Activated T-helper 17 cell treated with anti-CD3 and anti-CD28 coated beads, Interleukin-2, amount 50 U/mL, for 72 hours (primary cell): ENCODE results near the gene SKP1. TPM values are rescaled to one million over a fixed set of nuclear protein-coding genes. Genes with fewer than 3 reads are reported as not detected.
"Not testable (repeated sequence)": the region's sequence is repeated elsewhere in the genome, so short reads cannot be mapped to it uniquely, and the experiment has no call there.

Experiments used
- ATAC-seq: fragments of 150-1000 bp; cut with Tn5 transposase; replicated peaks from 2 replicates; pipeline ENCODE4 v1.10.0; 2021; ENCODE audit warnings: mild to moderate bottlenecking, moderate library complexity
- H3K27ac Mint-ChIP-seq: one replicate; pipeline ENCODE4 v1.8.0; 2022; ENCODE audit warnings: mixed read lengths
- H3K27me3 Mint-ChIP-seq: one replicate; pipeline ENCODE4 v1.8.0; 2022; ENCODE audit warnings: mixed read lengths
- H3K36me3 Mint-ChIP-seq: one replicate; pipeline ENCODE4 v1.8.0; 2022; ENCODE audit warnings: low read depth, mild to moderate bottlenecking, mixed read lengths
- H3K4me1 Mint-ChIP-seq: one replicate; pipeline ENCODE4 v1.8.0; 2022; ENCODE audit warnings: mixed read lengths
- H3K4me3 Mint-ChIP-seq: one replicate; pipeline ENCODE4 v1.8.0; 2022; ENCODE audit warnings: mild to moderate bottlenecking, mixed read lengths
- H3K9me3 Mint-ChIP-seq: one replicate; pipeline ENCODE4 v1.8.0; 2022; ENCODE audit warnings: mixed read lengths
- total RNA-seq, 2 donors: library from RNA; stranded (reverse); gene quantifications; one replicate each; pipeline ENCODE4 v1.2.3, GENCODE V29; 2022

The SKP1 gene
- total RNA-seq, 2 donors from 2014 or later: 152 to 209 TPM

GRCh38 chr5:134153241-134153640 is 23.5 kb downstream of the SKP1 start:
- Mint-ChIP-seq H3K9me3 (no peaks in the 10 kb centered on the region), H3K4me3 (no peak overlapping the region), H3K36me3 (peaks cover 100% of the 10 kb centered on the region), H3K27me3 (no peaks in the 10 kb centered on the region), H3K27ac (peak overlapping the region; percentile 72), H3K4me1 (peaks cover 21% of the 10 kb centered on the region)
- no peak for ATAC-seq

- peak overlapping the region; percentile 72 for H3K27ac Mint-ChIP-seq
- not testable (repeated sequence) for H3K4me3 Mint-ChIP-seq, H3K9me3 Mint-ChIP-seq, H3K27me3 Mint-ChIP-seq, ATAC-seq
- peaks cover 16% of the 10 kb centered on the region for H3K4me1 Mint-ChIP-seq
- H3K36me3 Mint-ChIP-seq: peaks cover 97% of the 10 kb centered on the region
Measured at GRCh38 chr5:134152173-134152832, 24.4 kb downstream of the SKP1 start.

GRCh38 chr5:134151723-134152122 is 25.0 kb downstream of the SKP1 start:
- H3K27me3 Mint-ChIP-seq: no peaks in the 10 kb centered on the region
- H3K4me1 Mint-ChIP-seq: peaks cover 16% of the 10 kb centered on the region
- H3K36me3 Mint-ChIP-seq: peaks cover 97% of the 10 kb centered on the region
- H3K9me3 Mint-ChIP-seq: no peaks in the 10 kb centered on the region
- no peak overlapping the region for H3K4me3 Mint-ChIP-seq
- no peak for ATAC-seq
- H3K27ac Mint-ChIP-seq: peak overlapping the region; percentile 72

GRCh38 chr5:134149571-134150303 is 27.0 kb downstream of the SKP1 start:
- Mint-ChIP-seq H3K27me3 (no peaks in the 10 kb centered on the region), H3K36me3 (peaks cover 97% of the 10 kb centered on the region), H3K4me3 (no peak overlapping the region), H3K4me1 (peaks cover 16% of the 10 kb centered on the region), H3K9me3 (no peaks in the 10 kb centered on the region), H3K27ac (peak overlapping the region; percentile 65)
- no peak for ATAC-seq

GRCh38 chr5:134148986-134149539 is 27.7 kb downstream of the SKP1 start:
- Mint-ChIP-seq H3K27ac (peak overlapping the region; percentile 65), H3K4me1 (peaks cover 16% of the 10 kb centered on the region)

GRCh38 chr5:134148316-134148715 is 28.4 kb downstream of the SKP1 start:
- peaks cover 16% of the 10 kb centered on the region for H3K4me1 Mint-ChIP-seq
- no peak overlapping the region for H3K27ac Mint-ChIP-seq
- H3K4me3 Mint-ChIP-seq: no peak overlapping the region
- no peaks in the 10 kb centered on the region for H3K27me3 Mint-ChIP-seq
- ATAC-seq: no peak
- peaks cover 97% of the 10 kb centered on the region for H3K36me3 Mint-ChIP-seq
- H3K9me3 Mint-ChIP-seq: no peaks in the 10 kb centered on the region

More at GRCh38 chr5:134148986-134149539, 27.7 kb downstream of the SKP1 start:
- Mint-ChIP-seq H3K27me3 (no peaks in the 10 kb centered on the region), H3K36me3 (peaks cover 97% of the 10 kb centered on the region), H3K9me3 (no peaks in the 10 kb centered on the region), H3K4me3 (no peak overlapping the region)
- ATAC-seq: no peak

- Mint-ChIP-seq H3K27ac (no peak overlapping the region), H3K4me3 (no peak overlapping the region), H3K4me1 (peaks cover 13% of the 10 kb centered on the region), H3K27me3 (no peaks in the 10 kb centered on the region), H3K36me3 (peaks cover 94% of the 10 kb centered on the region), H3K9me3 (no peaks in the 10 kb centered on the region)
- ATAC-seq: no peak
Measured at GRCh38 chr5:134146651-134147518, 29.9 kb downstream of the SKP1 start.

- no peaks in the 10 kb centered on the region for H3K27me3 Mint-ChIP-seq
- peaks cover 16% of the 10 kb centered on the region for H3K4me1 Mint-ChIP-seq
- H3K36me3 Mint-ChIP-seq: peaks cover 94% of the 10 kb centered on the region
- ATAC-seq: peak; percentile 86
- H3K4me3 Mint-ChIP-seq: no peak overlapping the region
- peak overlapping the region; percentile 50 for H3K27ac Mint-ChIP-seq
- no peaks in the 10 kb centered on the region for H3K9me3 Mint-ChIP-seq
Measured at GRCh38 chr5:134145779-134146581, 30.8 kb downstream of the SKP1 start.

GRCh38 chr5:134145041-134145757 is 31.6 kb downstream of the SKP1 start:
- no peak for ATAC-seq
- Mint-ChIP-seq H3K36me3 (peaks cover 94% of the 10 kb centered on the region), H3K27ac (peak overlapping the region; percentile 24), H3K27me3 (no peaks in the 10 kb centered on the region), H3K4me3 (no peak overlapping the region), H3K9me3 (no peaks in the 10 kb centered on the region), H3K4me1 (peaks cover 17% of the 10 kb centered on the region)

- no peaks in the 10 kb centered on the region for H3K9me3 Mint-ChIP-seq
Measured at GRCh38 chr5:134143944-134144941, 32.5 kb downstream of the SKP1 start.

GRCh38 chr5:134143431-134143830 is 33.3 kb downstream of the SKP1 start:
- no peak overlapping the region for H3K27ac Mint-ChIP-seq

More at GRCh38 chr5:134143944-134144941, 32.5 kb downstream of the SKP1 start:
- H3K27me3 Mint-ChIP-seq: no peaks in the 10 kb centered on the region
- H3K27ac Mint-ChIP-seq: peak overlapping the region; percentile 24
- ATAC-seq: no peak
- H3K4me3 Mint-ChIP-seq: no peak overlapping the region
- H3K36me3 Mint-ChIP-seq: peaks cover 94% of the 10 kb centered on the region
- peaks cover 17% of the 10 kb centered on the region for H3K4me1 Mint-ChIP-seq

GRCh38 chr5:134142806-134143205 is 33.9 kb downstream of the SKP1 start:
- H3K27me3 Mint-ChIP-seq: no peaks in the 10 kb centered on the region
- peaks cover 93% of the 10 kb centered on the region for H3K36me3 Mint-ChIP-seq
- peaks cover 17% of the 10 kb centered on the region for H3K4me1 Mint-ChIP-seq
- no peak overlapping the region for H3K4me3 Mint-ChIP-seq
- no peak for ATAC-seq
- H3K9me3 Mint-ChIP-seq: no peaks in the 10 kb centered on the region
- H3K27ac Mint-ChIP-seq: no peak overlapping the region

More at GRCh38 chr5:134143431-134143830, 33.3 kb downstream of the SKP1 start:
- H3K4me1 Mint-ChIP-seq: peaks cover 17% of the 10 kb centered on the region
- H3K4me3 Mint-ChIP-seq: no peak overlapping the region
- no peaks in the 10 kb centered on the region for H3K9me3 Mint-ChIP-seq
- ATAC-seq: no peak
- no peaks in the 10 kb centered on the region for H3K27me3 Mint-ChIP-seq
- H3K36me3 Mint-ChIP-seq: peaks cover 94% of the 10 kb centered on the region
